Measurements from ENCODE around the gene SPR.

The SPR gene

DNA sequence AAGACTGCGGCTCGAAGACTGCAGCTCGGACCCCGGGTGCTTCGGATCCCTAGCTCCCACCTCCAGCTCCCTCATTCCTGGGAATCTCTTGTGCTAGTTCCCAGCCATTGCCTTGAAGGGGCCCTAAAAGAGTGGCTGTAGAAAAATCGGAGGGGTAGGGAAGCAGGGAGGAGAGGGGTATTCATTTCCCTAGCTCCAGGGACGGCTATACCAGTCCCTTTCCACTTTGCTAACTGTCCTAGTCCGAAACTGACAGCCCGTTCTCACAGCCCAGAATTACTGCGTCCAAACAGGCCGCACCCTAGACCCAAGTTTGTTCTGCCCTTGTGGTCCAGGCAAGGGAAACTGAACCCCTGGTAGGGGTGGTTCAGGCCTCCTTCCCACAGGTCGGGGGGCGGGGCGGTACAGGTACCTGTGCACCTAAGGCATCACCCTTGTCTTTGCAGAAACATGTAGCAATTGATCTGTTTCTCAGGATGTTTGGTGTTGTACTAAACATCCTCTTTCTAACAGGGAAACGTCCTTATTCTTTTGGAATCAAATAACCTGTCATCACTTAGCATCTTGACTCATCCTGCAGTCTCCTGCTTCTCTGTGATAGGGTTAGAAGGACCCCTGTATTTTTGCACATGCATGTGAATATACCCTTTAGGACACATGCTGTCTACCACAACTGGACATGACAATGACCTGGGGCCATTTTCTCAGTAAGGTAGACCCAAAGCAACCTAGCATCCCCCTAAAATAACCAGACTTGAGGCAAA lies 34.1 kb downstream of the SPR start:
- TF ChIP-seq, protein P1, sequence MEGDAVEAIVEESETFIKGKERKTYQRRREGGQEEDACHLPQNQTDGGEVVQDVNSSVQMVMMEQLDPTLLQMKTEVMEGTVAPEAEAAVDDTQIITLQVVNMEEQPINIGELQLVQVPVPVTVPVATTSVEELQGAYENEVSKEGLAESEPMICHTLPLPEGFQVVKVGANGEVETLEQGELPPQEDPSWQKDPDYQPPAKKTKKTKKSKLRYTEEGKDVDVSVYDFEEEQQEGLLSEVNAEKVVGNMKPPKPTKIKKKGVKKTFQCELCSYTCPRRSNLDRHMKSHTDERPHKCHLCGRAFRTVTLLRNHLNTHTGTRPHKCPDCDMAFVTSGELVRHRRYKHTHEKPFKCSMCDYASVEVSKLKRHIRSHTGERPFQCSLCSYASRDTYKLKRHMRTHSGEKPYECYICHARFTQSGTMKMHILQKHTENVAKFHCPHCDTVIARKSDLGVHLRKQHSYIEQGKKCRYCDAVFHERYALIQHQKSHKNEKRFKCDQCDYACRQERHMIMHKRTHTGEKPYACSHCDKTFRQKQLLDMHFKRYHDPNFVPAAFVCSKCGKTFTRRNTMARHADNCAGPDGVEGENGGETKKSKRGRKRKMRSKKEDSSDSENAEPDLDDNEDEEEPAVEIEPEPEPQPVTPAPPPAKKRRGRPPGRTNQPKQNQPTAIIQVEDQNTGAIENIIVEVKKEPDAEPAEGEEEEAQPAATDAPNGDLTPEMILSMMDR (IDR thresholded peaks at IDR 0.05; ENCODE audit: low read depth, low read length): no peak
- TF ChIP-seq EZH2phosphoT487 (IDR thresholded peaks at IDR 0.05; ENCODE audit: low read depth): no peak
- no peaks in the 10 kb centered on the region for H3K9me3 ChIP-seq (ENCODE audit: insufficient read depth, low read length)
- no peak overlapping the region for H3K4me3 ChIP-seq (ENCODE audit: low read length)
- no peak overlapping the region for H3K4me2 ChIP-seq (ENCODE audit: low read length)
- H3K36me3 ChIP-seq (replicated peaks; ENCODE audit: low read depth, low read length): no peaks in the 10 kb centered on the region
- no peak overlapping the region for H2AFZ ChIP-seq (ENCODE audit: low read depth, low read length)
- H4K20me1 ChIP-seq (ENCODE audit: insufficient read depth, low read length): no peaks in the 10 kb centered on the region
- H3K27me3 ChIP-seq (ENCODE audit: low read depth, low read length): peaks cover 2% of the 10 kb centered on the region; the same call in 1 of the 2 replicates
- no peaks in the 10 kb centered on the region for H3K79me2 ChIP-seq (ENCODE audit: low read length)
- peaks cover 2% of the 10 kb centered on the region; the same call in 1 of the 2 replicates for H3K4me1 ChIP-seq (ENCODE audit: low read length)
- H3K9ac ChIP-seq (ENCODE audit: low read length): no peak overlapping the region
- no peak overlapping the region for H3K27ac ChIP-seq (ENCODE audit: low read length)

DNA sequence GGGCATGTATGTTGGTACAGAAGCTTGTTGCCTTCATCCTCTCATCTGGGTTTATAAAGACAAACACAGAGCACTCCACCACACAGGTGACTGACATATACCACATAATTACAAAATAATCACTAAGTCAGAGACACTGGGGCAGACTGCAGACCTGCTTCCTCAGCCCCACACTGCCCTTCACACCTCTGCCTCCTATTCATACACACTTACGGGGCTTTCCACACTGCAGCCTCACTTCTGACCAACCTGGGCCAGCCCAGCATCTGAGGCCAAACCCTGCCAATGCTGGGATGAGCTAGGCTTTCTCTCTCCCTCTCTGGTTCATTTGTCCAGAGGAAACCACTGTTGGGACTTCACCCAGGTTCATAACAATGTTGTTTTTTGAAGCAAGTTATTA lies 34.6 kb downstream of the SPR start:
- Histone ChIP-seq H3K9me3 (ENCODE audit: insufficient read depth, low read length) (no peaks in the 10 kb centered on the region), H3K36me3 (replicated peaks; ENCODE audit: low read depth, low read length) (no peaks in the 10 kb centered on the region), H2AFZ (ENCODE audit: low read depth, low read length) (no peak overlapping the region), H3K27ac (ENCODE audit: low read length) (no peak overlapping the region), H3K4me3 (ENCODE audit: low read length) (no peak overlapping the region), H3K27me3 (ENCODE audit: low read depth, low read length) (peaks cover 7% of the 10 kb centered on the region), H4K20me1 (ENCODE audit: insufficient read depth, low read length) (no peaks in the 10 kb centered on the region), H3K9ac (ENCODE audit: low read length) (no peak overlapping the region), H3K4me1 (ENCODE audit: low read length) (peaks cover 8% of the 10 kb centered on the region; the same call in 1 of the 2 replicates), H3K79me2 (ENCODE audit: low read length) (no peaks in the 10 kb centered on the region), H3K4me2 (ENCODE audit: low read length) (no peak overlapping the region)
- TF ChIP-seq, protein P1 (IDR thresholded peaks at IDR 0.05; ENCODE audit: low read depth, low read length): no peak
- TF ChIP-seq EZH2phosphoT487 (IDR thresholded peaks at IDR 0.05; ENCODE audit: low read depth): no peak

DNA sequence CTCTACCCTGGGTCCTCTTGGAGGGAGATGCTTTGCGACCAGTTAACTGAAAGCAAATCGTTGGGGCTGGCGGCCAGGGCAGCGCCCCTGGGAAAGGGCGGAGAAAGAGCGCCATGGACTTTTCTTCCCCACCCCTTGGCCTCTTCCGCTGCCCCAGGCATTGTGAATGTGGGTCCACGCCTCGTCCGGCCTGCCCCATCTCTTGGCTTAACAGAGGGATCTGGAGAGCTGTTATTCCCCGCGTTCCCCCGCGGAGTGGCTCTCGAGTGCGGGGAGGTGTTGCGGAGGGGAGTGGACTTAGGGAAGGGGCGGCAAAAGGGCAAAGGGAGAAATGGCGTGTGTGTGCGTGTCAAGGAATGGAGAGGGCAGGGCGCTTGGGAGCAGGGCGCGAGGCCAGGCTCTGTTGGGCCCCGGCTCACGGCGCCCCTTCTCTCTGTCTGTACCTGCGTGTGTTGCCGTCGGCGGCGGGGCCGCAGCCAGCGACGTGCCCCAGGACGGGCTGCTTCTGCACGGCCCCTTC lies 36.7 kb downstream of the SPR start:
- H4K20me1 ChIP-seq (ENCODE audit: insufficient read depth, low read length): no peaks in the 10 kb centered on the region
- peaks cover 8% of the 10 kb centered on the region; the same call in 1 of the 2 replicates for H3K4me1 ChIP-seq (ENCODE audit: low read length)
- H3K9ac ChIP-seq (ENCODE audit: low read length): no peak overlapping the region
- H3K27me3 ChIP-seq (ENCODE audit: low read depth, low read length): peaks cover 15% of the 10 kb centered on the region
- H3K79me2 ChIP-seq (ENCODE audit: low read length): no peaks in the 10 kb centered on the region
- no peaks in the 10 kb centered on the region for H3K36me3 ChIP-seq (replicated peaks; ENCODE audit: low read depth, low read length)
- no peak overlapping the region for H2AFZ ChIP-seq (ENCODE audit: low read depth, low read length)
- no peak for TF ChIP-seq EZH2phosphoT487 (IDR thresholded peaks at IDR 0.05; ENCODE audit: low read depth)
- TF ChIP-seq, protein P1 (IDR thresholded peaks at IDR 0.05; ENCODE audit: low read depth, low read length): no peak
- H3K27ac ChIP-seq (ENCODE audit: low read length): no peak overlapping the region
- H3K4me3 ChIP-seq (ENCODE audit: low read length): no peak overlapping the region
- no peak overlapping the region for H3K4me2 ChIP-seq (ENCODE audit: low read length)
- no peaks in the 10 kb centered on the region for H3K9me3 ChIP-seq (ENCODE audit: insufficient read depth, low read length)

GRCh38 chr2:72924353-72925240 lies 37.4 kb downstream of the SPR start:
- Histone ChIP-seq H3K4me2 (ENCODE audit: low read length) (no peak overlapping the region), H3K4me1 (ENCODE audit: low read length) (peaks cover 9% of the 10 kb centered on the region; the same call in 1 of the 2 replicates), H3K9ac (ENCODE audit: low read length) (no peak overlapping the region), H3K27ac (ENCODE audit: low read length) (no peak overlapping the region), H3K4me3 (ENCODE audit: low read length) (no peak overlapping the region), H3K79me2 (ENCODE audit: low read length) (no peaks in the 10 kb centered on the region), H4K20me1 (ENCODE audit: insufficient read depth, low read length) (no peaks in the 10 kb centered on the region), H3K9me3 (ENCODE audit: insufficient read depth, low read length) (no peaks in the 10 kb centered on the region), H2AFZ (ENCODE audit: low read depth, low read length) (no peak overlapping the region), H3K36me3 (replicated peaks; ENCODE audit: low read depth, low read length) (no peaks in the 10 kb centered on the region), H3K27me3 (ENCODE audit: low read depth, low read length) (peaks cover 15% of the 10 kb centered on the region)
- TF ChIP-seq EZH2phosphoT487 (IDR thresholded peaks at IDR 0.05; ENCODE audit: low read depth): no peak
- TF ChIP-seq, protein P1 (IDR thresholded peaks at IDR 0.05; ENCODE audit: low read depth, low read length): no peak

All from OCI-LY3 (cell line).